GM19372 (cell line): ENCODE results near the gene GPR157.

Source experiments
- ATAC-seq: cut with Tn5 transposase; IDR thresholded peaks from one replicate; pipeline ENCODE4 v1.9.1; 2021; ENCODE audit warnings: mild to moderate bottlenecking, low read depth, moderate library complexity; ENCODE audit not compliant: unreplicated experiment

GPR157 gene

DNA sequence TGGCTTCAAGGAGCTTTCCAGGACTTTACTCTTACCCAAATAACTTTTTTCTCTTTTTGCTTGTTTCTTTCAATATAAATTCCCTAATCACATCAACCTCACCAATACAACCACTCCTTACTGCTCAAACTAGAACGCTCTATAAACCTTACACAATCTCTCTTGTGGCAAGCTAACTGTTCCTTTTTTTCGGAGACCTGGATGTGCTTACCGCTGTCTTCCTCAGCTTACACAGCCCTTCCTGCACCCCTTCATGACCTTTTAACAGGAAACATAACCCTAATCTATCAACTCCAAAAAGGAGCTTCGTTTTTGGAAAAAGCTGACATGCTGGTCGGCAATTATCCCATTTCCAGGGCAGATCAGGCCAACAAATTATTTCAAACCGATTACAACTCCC is 35.3 kb downstream of the GPR157 start:
- no peak for ATAC-seq

DNA sequence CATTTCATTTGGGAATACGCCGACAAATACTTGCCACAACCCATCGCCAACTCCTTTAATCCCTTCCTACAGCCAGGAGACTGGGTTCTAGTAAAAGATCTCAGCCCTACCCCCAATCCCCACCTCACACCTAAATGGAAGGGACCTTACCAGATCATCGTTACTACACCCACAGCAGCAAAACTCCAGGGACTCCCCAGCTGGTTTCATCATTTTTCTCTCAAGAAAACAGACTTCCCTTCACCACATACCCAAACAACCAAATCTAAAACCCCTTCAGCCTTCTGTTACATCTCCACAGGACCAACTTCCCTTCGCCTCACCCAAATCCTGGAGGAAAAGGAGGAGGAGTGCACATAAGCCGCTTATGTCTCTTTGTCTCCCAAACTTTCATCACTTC is 35.8 kb downstream of the GPR157 start:
- no peak for ATAC-seq

DNA sequence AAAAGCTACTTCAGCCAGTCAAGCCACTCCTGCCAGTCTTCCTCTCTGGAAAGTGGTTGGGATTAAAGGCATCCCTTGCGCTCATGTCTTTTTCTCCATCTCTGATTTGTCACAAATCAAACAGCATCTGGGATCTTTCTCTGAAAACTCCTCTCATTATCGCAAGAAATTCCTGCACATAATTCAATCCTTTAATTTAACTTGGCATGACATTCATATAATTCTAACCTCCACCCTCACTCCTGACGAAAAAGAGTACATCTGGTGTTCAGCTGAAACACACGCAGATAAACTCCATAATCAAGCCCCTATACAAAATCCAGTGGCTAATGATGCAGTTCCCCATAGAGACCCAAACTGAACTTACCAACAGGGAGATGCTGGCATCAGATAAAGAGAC is 40.1 kb downstream of the GPR157 start:
- ATAC-seq: no peak

DNA sequence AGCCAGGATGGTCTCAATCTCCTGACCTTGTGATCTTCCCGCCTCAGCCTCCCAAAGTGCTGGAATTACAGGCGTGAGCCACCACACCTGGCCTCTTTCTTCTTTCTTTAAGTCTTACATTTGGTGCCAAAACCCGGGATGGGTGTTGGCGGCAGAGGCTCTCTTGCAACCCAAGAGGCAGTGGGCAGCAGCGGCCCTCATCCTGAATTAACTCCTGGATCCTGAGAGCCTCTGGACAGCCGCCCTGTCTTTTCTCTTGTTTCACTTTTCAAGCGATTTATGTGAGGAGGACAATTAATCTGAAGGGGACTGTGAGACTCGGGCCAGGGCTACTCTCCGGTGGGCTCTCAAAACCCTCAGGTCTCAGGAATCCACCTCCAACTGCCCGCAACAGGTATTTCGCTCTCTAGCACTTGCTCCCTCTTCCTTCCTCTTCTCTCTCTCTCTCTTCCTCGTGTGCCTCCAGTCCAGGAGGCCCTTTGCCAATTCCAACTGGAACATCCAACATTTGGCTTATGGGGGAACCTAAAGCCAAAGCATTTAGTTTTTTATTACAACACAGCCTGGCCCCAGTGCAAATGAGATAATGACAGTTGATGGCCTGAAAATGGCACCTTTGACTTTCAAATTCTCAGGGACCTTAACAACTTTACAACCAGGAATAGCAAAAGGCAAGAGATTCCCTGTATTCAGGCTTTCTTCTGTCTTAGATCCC is 41.3 kb downstream of the GPR157 start:
- ATAC-seq: no peak

DNA sequence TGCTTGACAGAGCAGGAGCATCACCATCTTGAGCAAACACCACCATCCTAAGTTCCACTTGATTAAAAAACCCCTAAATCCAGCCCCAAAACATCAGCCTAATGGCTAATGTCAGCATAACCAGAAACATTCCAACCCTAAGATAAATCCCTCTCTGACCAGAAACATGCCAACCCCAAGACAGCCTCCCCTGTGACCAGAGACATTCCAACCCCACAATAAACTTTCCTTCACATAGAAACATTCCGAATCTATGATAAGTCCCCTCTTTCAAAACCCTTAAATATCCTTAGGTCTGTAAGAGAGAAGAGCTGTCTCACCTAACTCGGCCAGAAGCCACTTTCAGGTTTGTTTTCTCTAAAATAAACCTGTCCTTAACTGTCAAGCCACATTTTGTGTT is 42.1 kb downstream of the GPR157 start:
- no peak for ATAC-seq

DNA sequence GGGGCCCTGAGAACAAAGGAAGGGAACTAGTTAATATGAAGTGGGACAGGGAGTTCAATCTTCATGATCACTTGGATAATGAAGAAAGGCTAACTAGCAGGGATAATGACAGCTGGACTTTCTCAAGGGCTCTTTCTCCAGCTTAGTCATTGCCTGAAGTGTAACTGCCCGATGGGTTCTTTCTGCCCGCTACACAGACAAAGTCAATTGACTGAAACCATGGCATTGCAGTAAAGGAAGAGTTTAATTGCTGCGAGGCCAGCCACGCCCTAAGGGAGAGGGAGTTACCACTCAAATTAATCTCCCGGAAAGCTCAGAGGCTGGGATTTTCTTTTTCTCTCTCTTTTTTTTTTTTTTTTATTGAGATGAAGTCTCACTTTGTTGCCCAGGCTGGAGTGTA is 42.9 kb downstream of the GPR157 start:
- no peak for ATAC-seq

DNA sequence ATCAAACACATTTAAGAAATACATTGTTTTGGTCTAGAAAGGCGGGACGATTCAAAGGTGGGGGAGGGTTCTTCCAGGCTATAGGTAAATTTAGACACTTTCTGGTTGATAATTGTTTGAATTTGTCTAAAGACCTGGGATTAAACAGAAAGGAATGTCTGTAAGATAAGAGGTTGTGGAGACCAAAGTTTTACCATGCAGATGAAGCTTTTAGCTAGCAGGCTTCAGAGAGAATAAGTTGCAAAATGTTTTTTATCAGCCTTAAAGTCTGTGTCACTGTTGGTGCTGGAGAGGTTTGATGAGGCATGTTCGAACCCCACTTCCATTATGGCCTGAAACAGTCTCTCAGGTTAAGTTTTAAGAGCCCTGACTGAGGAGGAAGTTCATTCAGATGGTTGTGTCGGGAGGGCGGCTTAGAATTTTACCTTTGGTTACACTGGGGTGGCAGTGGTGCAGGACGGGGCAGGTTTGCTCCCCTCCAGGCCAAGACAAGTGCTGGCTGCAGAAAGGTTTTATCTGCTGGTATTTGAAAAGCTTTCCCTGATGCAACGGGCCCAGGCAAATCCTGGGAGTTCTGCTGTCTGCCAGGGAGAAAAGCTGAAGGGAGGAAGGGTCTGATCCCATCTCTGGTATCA is 43.5 kb downstream of the GPR157 start:
- ATAC-seq: no peak

DNA sequence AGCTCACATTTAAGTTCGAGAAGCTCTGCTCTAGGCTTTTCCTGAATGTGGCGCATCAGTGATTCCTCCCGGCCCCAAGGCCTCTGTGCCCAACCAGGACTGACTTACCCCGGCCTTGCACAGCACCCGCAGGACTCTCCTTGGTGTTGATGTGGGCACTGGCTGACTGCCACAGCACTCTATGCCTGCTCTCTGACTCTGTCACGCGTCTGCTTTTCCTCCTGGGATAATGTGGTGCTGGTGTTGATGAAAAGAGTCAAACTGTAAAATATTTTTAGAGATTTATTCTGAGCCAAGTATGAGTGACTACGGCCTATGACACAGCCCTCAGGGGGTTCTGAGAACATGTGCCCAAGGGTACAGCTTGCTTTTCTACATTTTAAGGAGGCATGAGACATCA is 44.0 kb downstream of the GPR157 start:
- no peak for ATAC-seq

DNA sequence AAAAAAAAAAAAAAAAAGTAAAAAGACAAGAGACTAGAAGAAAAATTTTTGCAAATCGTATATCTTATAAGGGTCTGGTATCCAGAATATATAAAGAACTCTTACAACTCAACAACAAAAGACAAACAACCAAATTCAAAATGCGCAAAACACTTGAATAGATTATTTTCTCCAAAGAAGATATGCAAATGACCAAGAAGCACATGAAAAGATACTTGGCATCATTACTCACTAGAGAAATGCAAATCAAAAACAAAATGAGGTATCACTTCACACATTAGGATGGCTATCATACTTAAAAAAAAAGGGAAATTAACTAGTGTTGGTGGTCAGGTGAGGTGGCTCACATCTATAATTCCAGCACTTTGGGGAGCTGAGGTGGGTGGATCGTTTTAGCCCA is 47.4 kb downstream of the GPR157 start:
- no peak for ATAC-seq

DNA sequence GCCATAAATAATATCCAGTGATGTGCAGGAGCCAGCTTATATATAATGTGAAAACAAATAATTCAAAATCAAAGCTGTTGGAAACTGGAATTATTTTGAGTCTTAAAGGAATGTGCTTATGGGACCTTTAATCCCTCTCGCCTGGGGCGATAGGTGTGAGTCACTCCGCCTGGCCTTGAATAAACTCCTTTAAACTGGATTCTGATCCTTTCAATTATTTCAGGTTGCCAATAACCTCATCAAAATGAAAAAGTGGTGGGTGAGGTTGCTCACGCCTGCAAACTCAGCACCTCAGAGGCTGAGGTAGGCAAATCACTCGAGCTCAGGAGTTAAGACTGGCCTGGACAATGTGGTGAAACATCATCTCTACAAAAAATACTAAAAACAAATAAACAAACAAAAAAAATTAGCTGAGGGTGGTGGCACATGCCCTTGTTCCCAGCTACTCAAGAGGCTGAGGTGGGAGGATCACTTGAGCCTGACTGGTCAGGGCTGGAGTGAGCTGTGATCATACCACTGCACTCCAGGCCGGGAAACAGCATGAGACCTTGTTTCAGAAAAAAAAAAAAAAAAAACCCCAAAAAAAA is 48.1 kb downstream of the GPR157 start:
- ATAC-seq: no peak

DNA sequence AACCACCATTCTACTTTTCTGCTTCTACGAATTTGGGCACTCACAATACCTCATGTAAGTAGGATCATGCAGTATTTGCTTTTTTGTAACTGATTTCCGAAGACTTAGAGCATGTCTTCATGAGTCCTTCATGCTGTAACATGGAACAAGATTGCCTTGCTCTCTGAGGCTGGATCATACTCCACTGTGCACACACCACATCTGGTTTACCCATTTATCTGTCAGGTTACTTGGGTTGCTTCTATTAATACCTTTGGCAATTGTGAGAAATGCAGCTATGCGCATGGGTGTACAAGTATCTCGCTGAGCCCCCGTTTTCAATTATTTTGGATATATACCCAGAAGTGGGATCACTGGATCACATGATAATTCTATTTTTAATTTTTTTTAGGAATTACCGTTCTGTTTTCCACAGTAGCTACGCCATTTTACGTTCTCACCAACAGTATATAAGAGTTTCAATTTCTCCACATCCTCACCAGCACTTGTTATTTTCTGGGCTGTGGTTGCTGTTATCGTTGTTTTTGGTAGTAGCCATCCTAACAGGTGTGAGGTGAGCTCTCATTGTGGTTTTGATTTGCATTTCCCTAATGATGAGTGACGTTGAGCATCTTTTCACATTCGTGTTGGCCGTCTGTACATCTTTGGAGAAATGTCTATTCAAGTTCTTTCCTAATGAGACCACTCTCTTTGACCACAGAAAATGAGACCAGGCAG is 48.8 kb downstream of the GPR157 start:
- ATAC-seq: no peak

DNA sequence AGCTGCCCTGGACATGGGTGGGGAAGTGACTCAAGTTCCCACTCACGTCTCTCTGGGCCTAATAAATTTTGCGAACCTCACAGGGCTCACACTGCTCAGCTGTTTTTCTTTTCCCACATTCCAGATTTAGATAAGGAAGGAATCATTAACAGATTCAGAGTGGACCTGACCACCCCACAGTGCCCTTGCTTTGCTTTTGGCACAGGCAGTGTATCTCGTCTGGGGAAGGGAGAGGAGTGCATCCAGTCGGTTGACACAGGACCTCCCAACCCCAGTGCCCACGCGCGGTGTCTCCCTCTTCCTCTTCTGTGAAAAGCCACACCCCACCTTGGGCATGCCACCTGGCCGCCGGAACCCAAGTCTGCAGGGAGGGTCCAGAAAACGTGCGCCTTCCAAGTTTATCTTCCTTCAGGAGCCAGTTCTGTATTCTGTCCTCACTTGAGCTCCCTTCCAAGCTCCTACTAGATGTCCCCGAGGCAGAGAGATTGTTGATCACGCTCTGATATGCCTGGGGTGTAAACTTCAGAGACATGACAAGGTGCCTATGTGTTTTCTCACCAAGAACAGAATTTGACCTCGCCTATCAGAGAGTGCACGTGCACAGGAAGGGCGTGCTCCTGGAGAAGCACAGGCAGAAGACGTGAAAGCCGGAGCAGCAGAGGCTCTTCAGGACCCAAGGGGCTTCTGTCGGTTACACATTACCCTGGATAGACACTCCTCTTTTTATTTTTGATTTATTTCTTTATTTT is 50.0 kb downstream of the GPR157 start:
- no peak for ATAC-seq

DNA sequence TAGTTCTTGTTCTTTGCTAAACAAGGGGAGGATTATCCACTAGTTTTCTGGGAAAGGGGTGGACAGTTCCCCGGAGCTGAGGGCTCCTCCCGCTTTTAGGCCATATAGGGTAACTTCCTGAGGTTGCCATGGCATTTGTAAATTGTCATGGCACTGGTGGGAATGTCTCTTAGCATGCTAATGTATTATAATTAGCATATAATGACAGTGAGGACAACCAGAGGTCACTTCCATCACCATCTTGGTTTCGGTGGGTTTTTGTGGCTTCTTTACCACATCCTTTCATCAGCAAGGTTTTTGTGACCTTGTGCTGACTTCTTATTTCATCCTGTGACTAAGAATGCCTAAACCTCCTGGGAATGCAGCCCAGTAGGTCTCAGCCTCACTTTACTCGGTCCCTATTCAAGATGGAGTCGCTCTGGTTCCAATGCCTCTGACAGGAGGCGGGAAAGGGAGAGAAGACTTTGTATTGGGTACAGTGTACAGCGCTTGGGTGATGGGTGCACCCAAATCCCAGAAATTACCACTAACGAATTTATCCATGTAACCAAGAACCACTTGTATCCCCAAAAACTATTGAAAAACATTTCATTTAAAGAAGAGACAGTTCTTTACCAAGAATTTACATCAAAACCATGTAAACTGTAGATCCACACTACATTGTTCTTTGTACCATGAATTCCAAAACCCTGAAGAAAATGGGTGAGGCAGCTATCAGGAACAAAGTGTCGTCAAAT is 50.7 kb downstream of the GPR157 start:
- ATAC-seq: no peak

DNA sequence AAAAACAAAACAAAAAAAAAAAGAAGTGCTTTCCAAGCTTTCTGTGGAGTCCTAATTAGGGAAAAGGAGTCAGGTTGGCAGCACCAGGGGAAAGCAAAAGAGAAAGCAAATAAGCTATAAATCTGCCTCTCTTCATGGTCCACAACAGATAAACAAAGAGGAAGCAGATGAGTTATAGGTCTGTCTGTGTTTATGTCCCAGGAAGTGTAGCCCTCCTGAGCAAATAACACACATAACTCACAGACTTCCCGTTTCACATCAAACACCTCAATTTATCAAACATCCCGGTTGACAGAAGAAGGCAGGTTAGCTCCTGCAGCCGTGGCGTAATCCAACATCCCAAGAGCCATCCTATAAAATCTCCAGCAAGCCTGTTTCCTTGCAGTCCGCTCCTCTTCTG is 53.9 kb downstream of the GPR157 start:
- ATAC-seq: no peak

DNA sequence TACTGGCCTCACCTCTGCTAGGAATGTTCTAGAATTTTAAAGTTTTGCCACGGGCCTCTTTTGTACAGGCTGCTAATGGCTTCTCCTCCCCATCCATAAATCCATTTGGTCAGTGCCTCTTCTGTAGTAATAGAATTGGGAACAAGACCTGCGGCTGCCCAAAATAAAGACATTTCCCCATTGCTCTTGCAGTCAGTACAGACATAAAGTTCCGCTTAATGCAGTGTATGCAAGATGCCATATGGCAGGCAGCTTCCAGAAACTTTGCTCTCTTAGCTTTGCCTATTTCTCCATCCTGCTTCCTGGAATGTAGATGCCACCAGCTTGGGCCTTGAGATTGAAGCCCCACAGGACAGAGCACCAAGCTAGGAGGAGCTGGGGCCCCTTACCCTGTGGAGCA is 55.8 kb downstream of the GPR157 start:
- no peak for ATAC-seq

DNA sequence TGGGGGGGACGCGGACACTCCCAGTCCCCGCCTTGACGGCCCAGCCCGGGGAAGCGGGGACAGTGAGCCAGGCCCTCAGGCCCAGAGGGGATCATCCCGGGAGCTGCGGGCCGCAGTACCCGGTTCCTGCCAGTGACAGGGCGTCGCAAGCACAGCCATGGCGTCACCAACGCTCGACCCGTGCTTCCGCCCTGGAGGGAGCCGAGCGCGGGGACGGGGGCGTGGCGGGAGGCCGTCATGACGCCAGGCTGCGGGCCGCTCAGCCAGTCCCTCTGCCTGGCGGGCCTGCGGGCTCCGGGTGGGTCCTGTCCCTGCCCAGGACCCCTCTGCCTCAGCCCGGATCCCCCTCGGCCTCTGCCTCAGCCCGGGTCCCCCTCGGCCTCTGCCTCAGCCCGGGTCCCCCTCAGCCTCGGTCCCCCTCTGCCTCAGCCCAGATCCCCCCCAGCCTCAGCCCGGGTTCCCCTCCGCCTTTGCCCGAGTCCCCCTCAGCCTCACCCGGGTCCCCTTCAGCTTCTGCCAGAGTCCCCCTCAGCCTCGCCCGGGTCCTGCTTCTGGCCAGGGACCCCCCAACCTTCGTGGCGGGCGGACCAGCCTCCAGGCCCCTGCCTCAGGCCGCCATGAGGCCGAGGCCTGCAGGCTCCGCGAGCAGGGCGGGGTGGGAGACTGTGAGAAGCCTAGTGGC is 57.2 kb downstream of the GPR157 start:
- no peak for ATAC-seq

DNA sequence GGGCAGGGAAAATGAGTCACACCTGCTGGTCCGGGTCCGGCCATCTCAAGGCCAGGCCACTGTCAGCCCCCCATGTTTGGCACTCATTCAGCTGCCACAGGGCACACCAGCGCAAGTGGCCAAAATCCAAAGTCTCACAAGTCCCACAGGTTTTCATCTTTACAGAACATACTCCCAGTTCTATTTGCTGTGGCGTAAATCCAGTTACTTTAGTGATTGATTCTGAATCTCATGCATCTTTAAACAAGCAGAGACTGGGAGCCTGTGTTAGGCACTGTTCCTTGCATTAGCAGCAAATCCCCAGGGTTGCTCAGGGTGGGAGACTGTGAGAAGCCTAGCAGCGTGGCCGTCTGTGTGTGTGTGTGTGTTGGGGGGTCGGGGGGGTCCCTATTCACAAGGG is 58.4 kb downstream of the GPR157 start:
- no peak for ATAC-seq

DNA sequence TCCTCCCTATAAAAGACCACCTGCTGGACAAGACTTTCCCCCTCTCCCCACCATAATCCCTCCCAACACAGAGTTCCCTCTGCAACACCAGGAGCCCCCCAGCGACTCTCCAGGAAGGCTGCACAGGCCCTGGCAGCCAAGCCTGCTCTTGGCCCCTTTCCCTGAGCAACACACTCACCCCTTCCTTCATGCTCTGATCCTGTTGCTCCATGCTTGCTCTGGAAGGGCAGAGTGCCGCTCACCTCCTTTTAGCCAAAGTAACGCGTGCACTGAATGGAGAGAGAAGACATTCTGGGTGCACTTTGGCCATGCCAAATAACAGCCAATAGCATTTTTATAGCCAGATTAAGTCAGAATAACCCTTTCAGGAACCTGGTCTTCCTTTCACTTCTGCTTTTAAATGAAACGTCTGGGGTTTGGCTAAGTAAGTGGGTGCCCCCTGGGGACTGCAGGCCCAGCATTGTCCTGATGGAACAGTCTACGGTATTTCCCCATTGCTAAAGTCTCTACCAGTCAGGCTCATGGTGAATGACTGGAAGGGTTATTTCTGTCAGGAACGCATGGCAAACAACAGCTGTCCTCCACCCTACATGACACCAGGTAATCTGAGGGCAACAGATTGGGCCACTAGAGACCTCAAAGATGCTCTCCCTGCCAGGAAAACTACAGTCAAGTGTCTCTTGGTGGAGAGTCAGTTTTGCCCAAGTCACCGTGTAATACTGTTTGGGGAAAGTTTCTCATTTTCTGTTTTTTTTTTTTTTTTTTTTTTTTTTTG is 59.4 kb downstream of the GPR157 start, which contains the start of gene SLC2A5:
Gene SLC2A5, minus strand, starts transcription at position 310 of the 775 bp plus-strand sequence. Its CDS starts 99 bp downstream, at position 211.
- peak; percentile 95 for ATAC-seq

DNA sequence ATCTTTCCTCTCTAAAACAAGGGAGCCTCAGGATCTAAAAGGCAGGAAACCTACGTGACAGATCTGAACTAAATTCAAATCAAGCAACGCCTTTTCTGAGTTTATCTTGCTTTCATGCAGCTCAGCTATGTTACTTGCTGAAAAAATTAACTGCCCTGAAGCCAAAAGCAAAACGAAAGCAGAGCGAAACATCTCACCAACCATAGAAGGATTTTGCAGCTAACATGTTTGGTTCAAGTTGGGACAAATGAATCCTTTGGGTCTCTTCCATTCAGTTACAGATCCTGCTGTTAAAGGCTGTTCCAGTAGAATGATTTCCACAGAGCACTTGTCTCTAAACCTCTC is 59.9 kb downstream of the GPR157 start:
- ATAC-seq: no peak
